ENCODE results near the gene SIPA1. TPM values are rescaled to one million over a fixed set of nuclear protein-coding genes. Genes with fewer than 3 reads are reported as not detected.

SIPA1 gene
- total RNA-seq, 1 donor = 21.7 TPM

DNA sequence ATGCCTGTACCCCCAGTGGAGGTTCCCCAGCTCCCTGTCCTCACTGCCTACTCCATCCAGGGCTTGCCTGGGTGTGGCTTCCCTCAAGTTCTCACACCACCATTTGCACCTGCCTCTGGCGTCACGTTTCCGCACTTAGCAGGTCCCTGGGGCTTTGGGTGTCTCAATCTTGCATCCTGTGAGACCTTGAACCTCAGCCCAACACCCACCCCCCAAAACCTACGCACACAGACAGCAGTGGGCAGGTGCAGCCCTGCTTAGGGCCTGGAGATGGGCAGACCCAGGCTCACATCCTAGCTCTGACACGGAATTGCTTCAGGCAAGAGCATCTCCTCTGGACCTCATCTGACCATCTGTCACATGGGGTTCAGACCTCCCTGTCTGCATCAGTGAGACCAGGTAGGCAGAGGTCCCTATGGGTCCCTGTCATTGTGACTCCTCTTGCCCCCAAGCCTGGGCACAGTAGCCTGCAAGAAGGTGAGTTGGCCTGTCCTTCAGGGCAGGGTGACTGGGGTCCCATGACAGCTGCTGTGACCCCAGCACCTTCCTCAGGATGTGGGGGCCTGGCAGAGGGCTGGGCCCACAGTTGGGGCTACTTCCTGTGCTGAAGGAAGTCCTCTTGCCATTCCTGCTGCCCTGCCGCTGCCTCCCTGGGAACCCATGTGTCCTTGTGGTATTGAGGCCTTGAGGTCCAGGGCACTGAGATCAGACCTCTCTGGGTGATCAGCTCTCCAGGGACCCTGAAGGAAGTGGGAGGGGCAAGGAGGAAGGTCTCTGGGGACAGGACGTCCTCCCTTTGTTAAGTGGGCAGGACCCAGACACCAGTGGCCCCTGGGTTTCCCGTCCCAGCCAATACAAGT, 2.0 kb downstream of the SIPA1 start:
- TF ChIP-seq, protein P1, sequence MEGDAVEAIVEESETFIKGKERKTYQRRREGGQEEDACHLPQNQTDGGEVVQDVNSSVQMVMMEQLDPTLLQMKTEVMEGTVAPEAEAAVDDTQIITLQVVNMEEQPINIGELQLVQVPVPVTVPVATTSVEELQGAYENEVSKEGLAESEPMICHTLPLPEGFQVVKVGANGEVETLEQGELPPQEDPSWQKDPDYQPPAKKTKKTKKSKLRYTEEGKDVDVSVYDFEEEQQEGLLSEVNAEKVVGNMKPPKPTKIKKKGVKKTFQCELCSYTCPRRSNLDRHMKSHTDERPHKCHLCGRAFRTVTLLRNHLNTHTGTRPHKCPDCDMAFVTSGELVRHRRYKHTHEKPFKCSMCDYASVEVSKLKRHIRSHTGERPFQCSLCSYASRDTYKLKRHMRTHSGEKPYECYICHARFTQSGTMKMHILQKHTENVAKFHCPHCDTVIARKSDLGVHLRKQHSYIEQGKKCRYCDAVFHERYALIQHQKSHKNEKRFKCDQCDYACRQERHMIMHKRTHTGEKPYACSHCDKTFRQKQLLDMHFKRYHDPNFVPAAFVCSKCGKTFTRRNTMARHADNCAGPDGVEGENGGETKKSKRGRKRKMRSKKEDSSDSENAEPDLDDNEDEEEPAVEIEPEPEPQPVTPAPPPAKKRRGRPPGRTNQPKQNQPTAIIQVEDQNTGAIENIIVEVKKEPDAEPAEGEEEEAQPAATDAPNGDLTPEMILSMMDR (IDR thresholded peaks at IDR 0.05; ENCODE audit: insufficient read depth, low read length) = no peak
- DNase-seq (ENCODE audit: low read depth) = no peak
- no peak overlapping the region for H3K4me3 ChIP-seq (ENCODE audit: low read depth, low read length)

DNA sequence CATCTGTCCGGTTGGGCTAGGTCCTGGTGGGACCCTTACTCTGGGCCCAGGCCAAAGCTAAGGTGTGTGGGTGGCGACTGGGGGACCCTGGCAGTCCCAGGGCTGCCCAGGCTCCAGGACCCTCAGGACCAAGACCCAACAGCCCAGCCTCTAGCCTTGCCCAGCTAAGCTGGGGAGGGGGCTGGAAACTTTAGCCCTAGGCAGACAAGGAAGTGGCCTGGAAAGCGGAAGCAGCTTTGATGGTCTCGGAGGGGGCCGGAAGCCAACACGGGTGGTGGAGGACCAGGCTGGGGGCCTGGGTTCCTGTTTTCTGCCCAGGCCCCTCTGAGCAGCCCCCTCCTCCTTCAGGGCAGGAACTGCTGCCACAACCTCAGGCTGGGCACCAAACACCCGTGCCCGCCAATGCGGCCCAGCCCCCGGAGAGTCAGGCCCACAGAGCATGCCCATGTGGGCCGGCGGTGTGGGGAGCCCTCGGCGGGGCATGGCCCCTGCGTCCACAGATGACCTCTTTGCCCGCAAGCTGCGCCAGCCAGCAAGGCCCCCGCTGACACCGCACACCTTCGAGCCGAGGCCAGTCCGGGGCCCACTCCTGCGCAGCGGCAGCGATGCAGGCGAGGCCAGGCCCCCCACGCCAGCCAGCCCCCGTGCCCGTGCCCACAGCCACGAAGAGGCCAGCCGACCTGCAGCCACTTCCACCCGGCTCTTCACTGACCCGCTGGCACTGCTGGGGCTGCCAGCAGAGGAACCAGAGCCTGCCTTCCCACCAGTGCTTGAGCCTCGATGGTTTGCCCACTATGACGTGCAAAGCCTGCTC, 2.8 kb downstream of the SIPA1 start:
- no peak for DNase-seq (ENCODE audit: low read depth)
- TF ChIP-seq, protein P1 (IDR thresholded peaks at IDR 0.05; ENCODE audit: insufficient read depth, low read length) = no peak
- no peak overlapping the region for H3K4me3 ChIP-seq (ENCODE audit: low read depth, low read length)

DNA sequence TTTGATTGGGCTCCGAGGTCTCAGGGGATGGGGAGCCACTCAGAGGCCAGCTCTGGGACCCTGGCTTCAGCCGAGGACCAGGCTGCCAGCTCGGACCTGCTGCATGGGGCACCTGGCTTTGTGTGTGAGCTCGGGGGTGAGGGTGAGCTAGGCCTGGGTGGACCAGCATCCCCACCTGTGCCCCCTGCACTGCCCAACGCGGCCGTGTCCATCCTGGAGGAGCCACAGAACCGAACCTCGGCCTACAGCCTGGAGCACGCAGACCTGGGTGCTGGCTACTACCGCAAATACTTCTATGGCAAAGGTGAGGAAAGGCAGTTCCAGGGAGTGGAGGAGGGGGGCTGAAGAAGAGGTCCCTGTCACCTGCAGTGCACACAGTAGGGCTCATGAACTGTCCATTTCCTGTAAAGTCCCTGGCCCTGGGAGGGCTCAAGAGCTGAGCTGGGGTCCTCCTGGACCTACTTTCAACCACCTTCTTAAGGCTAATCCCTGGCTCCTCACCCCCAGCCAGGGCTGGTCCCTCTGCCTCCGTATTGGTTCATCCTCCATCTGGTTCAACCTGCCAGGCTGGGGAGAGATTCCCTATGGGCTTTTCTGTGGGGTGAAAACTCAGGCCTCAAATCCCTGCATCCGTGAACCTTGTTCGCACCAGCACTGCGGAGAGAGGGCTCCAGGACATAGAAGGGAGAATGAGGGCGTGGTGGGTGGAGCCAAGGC, 3.6 kb downstream of the SIPA1 start:
- no peak for DNase-seq (ENCODE audit: low read depth)
- no peak overlapping the region for H3K4me3 ChIP-seq (ENCODE audit: low read depth, low read length)
- TF ChIP-seq, protein P1 (IDR thresholded peaks at IDR 0.05; ENCODE audit: insufficient read depth, low read length) = no peak

DNA sequence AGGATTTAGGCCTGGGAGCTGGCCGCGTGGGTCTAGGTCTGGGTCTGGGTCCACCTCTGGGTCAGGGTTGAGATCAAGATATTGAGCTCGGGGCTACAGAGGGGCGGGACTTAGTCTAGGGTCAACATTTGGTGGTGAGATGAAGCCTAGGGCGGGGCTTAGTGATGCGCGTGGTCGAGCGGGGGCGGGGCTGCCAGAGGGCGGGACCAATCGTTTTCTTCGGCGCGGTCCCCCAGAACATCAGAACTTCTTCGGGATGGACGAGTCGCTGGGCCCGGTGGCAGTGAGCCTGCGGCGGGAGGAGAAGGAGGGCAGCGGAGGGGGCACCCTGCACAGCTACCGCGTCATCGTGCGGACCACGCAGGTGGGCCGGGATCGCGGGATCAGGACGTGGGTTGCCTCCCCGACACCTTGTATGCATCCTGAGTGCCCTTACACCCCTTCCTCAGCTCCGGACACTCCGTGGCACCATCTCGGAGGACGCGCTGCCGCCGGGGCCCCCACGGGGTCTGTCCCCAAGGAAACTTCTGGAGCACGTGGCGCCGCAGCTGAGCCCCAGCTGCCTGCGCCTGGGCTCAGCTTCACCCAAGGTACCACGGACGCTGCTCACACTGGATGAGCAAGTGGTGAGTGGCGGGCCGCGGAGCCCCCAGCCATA, 4.2 kb downstream of the SIPA1 start:
- TF ChIP-seq, protein P1 (IDR thresholded peaks at IDR 0.05; ENCODE audit: insufficient read depth, low read length) = no peak
- H3K4me3 ChIP-seq (ENCODE audit: low read depth, low read length) = no peak overlapping the region
- DNase-seq (ENCODE audit: low read depth) = no peak

DNA sequence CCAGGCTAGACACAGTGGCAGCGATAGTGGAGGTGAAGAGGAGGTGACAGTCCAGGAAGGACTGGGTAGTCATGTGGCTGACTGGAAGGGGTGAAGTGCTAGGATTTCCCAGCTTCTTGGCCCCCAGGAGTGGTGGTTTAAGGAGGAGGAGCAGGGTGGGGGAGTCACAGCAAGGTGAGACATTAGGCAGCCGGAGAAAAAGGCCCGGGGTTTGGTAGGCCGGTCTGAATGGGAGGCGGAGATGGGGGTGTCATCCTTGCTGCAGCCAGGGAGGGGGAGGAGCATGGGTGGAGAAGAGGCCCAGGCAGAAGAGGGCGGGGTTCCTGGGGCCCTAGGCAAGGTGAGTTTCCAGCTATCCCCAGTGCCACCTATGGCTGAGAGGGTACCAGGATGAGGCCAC, 6.1 kb downstream of the SIPA1 start:
- no peak overlapping the region for H3K4me3 ChIP-seq (ENCODE audit: low read depth, low read length)
- TF ChIP-seq, protein P1 (IDR thresholded peaks at IDR 0.05; ENCODE audit: insufficient read depth, low read length) = no peak
- DNase-seq (ENCODE audit: low read depth) = no peak

DNA sequence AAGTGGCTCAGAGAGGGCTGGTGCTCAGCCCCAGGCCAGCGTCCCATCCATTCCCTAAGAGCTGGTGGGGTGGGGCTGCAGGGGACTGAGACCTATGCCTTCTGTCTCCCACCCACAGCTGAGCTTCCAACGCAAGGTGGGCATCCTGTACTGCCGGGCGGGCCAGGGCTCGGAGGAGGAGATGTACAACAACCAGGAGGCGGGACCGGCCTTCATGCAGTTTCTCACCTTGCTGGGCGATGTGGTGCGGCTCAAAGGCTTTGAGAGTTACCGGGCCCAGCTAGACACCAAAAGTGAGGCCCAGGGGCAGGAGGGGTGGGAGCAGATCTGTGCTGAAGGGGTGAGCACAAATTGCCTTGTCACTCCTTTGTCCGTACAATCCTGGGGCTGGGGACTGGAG, 6.9 kb downstream of the SIPA1 start:
- TF ChIP-seq, protein P1 (IDR thresholded peaks at IDR 0.05; ENCODE audit: insufficient read depth, low read length) = no peak
- DNase-seq (ENCODE audit: low read depth) = no peak

More for the DNA sequence above, 6.9 kb downstream of the SIPA1 start:
- no peak overlapping the region for H3K4me3 ChIP-seq (ENCODE audit: low read depth, low read length)

All from fibroblast of the aortic adventitia (primary cell).